Measurements from ENCODE around the gene STXBP1. TPM values are rescaled to one million over a fixed set of nuclear protein-coding genes. Genes with fewer than 3 reads are reported as not detected.

Gene STXBP1
- total RNA-seq, 1 donor from 2014 or later = 23.4 TPM

DNA sequence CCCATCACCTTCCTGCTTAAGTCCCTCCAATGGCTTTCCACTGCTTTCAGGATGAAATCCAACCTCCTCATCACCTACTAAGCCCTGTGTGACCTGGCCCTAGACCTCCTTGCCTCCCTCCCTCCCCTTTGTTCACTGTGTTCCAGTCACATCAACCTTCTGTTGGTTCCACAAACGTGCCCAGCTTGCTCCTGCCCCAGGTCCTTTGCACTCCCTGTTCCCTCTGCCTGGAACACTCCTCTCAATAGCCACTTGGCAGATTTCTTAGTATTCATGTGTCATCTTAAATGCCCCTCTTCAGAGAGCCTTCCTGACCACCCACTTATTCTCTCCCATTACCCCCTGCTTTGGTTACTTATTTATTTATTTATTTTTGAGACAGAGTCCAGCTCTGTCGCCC lies 24.1 kb upstream of the STXBP1 start:
- no peaks in the 10 kb centered on the region for H3K36me3 Mint-ChIP-seq (ENCODE audit: insufficient read depth)
- H3K4me1 Mint-ChIP-seq (ENCODE audit: low read depth) = no peaks in the 10 kb centered on the region
- TF ChIP-seq, protein P1, sequence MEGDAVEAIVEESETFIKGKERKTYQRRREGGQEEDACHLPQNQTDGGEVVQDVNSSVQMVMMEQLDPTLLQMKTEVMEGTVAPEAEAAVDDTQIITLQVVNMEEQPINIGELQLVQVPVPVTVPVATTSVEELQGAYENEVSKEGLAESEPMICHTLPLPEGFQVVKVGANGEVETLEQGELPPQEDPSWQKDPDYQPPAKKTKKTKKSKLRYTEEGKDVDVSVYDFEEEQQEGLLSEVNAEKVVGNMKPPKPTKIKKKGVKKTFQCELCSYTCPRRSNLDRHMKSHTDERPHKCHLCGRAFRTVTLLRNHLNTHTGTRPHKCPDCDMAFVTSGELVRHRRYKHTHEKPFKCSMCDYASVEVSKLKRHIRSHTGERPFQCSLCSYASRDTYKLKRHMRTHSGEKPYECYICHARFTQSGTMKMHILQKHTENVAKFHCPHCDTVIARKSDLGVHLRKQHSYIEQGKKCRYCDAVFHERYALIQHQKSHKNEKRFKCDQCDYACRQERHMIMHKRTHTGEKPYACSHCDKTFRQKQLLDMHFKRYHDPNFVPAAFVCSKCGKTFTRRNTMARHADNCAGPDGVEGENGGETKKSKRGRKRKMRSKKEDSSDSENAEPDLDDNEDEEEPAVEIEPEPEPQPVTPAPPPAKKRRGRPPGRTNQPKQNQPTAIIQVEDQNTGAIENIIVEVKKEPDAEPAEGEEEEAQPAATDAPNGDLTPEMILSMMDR (IDR thresholded peaks at IDR 0.05; ENCODE audit: unreplicated experiment) = no peak
- H3K27ac Mint-ChIP-seq = no peak overlapping the region
- H3K4me3 Mint-ChIP-seq (ENCODE audit: low read depth) = no peak overlapping the region
- H3K27me3 Mint-ChIP-seq = peaks cover 14% of the 10 kb centered on the region
- no peak for DNase-seq (ENCODE audit: low spot score, unreplicated experiment)
- no peaks in the 10 kb centered on the region for H3K9me3 Mint-ChIP-seq (ENCODE audit: low read depth)

DNA sequence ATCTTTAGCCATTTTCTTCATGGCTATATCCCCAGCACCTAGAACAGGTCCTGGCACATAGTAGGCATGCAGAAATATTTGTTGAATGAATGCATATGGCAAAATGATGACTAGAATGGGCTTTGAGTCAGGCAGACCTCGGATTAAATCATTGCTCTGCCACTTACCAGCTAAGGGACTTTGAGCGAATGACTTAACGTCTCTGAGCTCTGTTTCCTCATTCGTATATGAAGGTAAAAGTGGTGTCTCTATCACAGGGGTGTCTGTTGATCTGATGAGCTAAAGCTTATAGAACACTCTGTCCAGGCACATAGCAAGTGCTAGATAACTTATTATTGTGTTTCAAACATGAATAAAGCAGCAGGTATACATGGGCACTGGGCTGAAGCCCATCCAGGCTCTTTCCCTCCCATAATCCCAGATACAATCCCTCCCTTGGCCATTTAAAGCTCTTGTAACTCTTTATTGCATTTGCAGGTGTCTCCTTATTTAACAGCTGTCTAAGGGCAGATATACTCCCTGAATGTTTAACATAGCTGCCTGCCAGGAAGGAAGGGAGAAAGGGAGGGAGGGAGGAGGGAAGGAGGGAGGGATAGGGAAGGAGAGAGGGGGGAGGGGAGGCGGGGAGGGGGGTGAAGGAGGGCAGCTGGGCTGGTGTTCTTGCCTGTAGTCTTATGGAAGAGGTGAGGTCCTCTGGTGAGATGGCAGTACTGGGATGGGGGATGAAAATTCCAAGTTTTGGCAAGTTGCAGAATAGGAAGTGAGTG lies 23.2 kb upstream of the STXBP1 start:
- H3K27me3 Mint-ChIP-seq = peaks cover 14% of the 10 kb centered on the region
- no peak for DNase-seq (ENCODE audit: low spot score, unreplicated experiment)

DNA sequence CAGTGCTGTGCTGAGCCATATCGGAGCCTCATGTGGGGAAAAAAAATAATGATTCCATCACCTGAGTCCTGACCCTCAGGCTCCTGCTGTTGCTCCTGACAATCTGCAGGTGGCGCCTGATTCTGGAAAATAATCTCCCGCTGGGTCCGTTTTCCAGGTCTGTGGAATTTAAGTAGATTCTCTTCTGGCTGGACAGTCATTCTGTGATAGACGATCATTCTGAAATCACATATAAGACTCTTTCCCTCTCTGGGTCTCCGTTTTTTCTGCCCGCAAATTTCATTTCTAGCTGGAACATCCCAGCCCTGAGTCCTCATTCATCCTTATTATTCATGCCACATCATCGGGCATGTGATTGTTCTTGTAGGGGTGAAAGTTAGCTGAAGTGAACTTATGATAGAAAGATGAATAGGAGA lies 22.1 kb upstream of the STXBP1 start:
- no peak for DNase-seq (ENCODE audit: low spot score, unreplicated experiment)
- TF ChIP-seq, protein P1 (IDR thresholded peaks at IDR 0.05; ENCODE audit: unreplicated experiment) = peak; percentile 91
- no peak overlapping the region for H3K27ac Mint-ChIP-seq
- no peaks in the 10 kb centered on the region for H3K36me3 Mint-ChIP-seq (ENCODE audit: insufficient read depth)
- H3K4me3 Mint-ChIP-seq (ENCODE audit: low read depth) = no peak overlapping the region
- no peaks in the 10 kb centered on the region for H3K4me1 Mint-ChIP-seq (ENCODE audit: low read depth)
- no peaks in the 10 kb centered on the region for H3K9me3 Mint-ChIP-seq (ENCODE audit: low read depth)
- H3K27me3 Mint-ChIP-seq = peaks cover 14% of the 10 kb centered on the region

More for the DNA sequence above, 23.2 kb upstream of the STXBP1 start:
- H3K36me3 Mint-ChIP-seq (ENCODE audit: insufficient read depth) = no peaks in the 10 kb centered on the region
- no peak overlapping the region for H3K4me3 Mint-ChIP-seq (ENCODE audit: low read depth)
- TF ChIP-seq, protein P1 (IDR thresholded peaks at IDR 0.05; ENCODE audit: unreplicated experiment) = no peak
- no peaks in the 10 kb centered on the region for H3K4me1 Mint-ChIP-seq (ENCODE audit: low read depth)
- H3K27ac Mint-ChIP-seq = no peak overlapping the region
- H3K9me3 Mint-ChIP-seq (ENCODE audit: low read depth) = no peaks in the 10 kb centered on the region

DNA sequence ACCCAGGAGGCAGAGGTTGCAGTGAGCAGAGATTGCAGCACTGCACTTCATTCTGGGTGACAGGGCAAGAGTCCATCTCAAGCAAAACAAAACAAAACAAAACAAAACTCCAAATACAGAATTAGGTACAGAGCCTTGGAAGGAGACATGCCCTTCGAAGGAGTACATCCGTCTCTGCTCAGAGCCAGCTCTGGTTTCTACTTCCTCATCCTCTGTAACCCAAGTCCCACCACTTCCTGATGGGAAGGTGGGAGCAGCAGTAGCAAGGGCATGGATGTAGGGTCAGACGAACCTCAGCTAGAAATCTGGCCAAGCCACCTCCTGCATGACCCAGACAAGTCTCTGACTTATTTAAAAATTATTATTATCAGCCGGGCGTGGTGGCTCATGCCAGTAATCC lies 16.5 kb upstream of the STXBP1 start:
- no peaks in the 10 kb centered on the region for H3K9me3 Mint-ChIP-seq (ENCODE audit: low read depth)
- H3K27ac Mint-ChIP-seq = no peak overlapping the region
- peaks cover 2% of the 10 kb centered on the region for H3K4me1 Mint-ChIP-seq (ENCODE audit: low read depth)
- no peak overlapping the region for H3K4me3 Mint-ChIP-seq (ENCODE audit: low read depth)
- TF ChIP-seq, protein P1 (IDR thresholded peaks at IDR 0.05; ENCODE audit: unreplicated experiment) = no peak
- no peaks in the 10 kb centered on the region for H3K36me3 Mint-ChIP-seq (ENCODE audit: insufficient read depth)
- peaks cover 3% of the 10 kb centered on the region for H3K27me3 Mint-ChIP-seq
- DNase-seq (ENCODE audit: low spot score, unreplicated experiment) = no peak

DNA sequence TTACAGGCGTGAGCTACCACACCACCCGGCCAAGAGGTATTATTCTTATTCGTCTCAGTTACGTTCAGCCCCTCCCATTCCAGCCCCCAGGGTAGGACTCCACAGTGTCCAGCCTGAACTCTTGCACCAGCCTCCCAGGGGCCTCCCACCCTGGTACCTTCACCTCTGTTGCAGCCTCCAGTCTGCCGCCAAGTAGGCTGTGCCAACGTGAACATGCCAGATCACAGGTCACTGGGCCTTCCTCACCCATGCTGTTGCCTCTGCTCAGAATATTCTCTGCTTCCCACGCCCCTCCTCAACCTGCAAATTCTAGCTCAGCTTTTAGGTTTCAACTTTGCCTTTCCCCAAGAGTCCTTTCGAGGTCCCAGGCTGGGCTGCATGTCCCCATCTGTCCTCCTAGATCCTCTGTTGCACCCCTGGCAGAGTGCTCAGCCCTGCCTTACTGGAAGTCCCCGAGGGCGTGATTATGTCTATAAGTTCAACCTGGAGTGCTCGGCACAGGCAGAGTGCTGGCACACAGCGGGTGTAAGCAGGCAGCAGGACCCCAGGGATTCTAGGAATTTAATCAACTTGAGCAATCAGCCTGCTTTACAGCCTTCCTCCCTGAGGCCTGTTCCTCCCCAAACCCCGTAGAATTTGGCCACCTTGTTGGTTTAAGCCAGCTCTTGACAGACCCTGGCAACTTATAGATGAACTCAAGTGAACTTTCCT lies 13.1 kb upstream of the STXBP1 start:
- H3K4me3 Mint-ChIP-seq (ENCODE audit: low read depth) = no peak overlapping the region
- no peaks in the 10 kb centered on the region for H3K9me3 Mint-ChIP-seq (ENCODE audit: low read depth)
- TF ChIP-seq, protein P1 (IDR thresholded peaks at IDR 0.05; ENCODE audit: unreplicated experiment) = no peak
- peaks cover 2% of the 10 kb centered on the region for H3K4me1 Mint-ChIP-seq (ENCODE audit: low read depth)
- DNase-seq (ENCODE audit: low spot score, unreplicated experiment) = no peak
- H3K27me3 Mint-ChIP-seq = peaks cover 3% of the 10 kb centered on the region
- H3K27ac Mint-ChIP-seq = no peak overlapping the region
- H3K36me3 Mint-ChIP-seq (ENCODE audit: insufficient read depth) = no peaks in the 10 kb centered on the region

Data from progenitor cell of endocrine pancreas (in vitro differentiated cells).